Adrenal gland (tissue), 12 donors: ENCODE results near the gene RRP1. TPM values are rescaled to one million over a fixed set of nuclear protein-coding genes. Genes with fewer than 3 reads are reported as not detected.

Experiments used
- DNase-seq, 7 donors: peaks; one replicate each; pipeline ENCODE4 v3.0.0-alpha.2; 2019 to 2020
- H3K27ac ChIP-seq, 5 donors: fragments of 200-600 bp; sonication (generic) in 4 of 5; 1 replicate in 3 of 5; 2 replicates in 2 of 5; pipeline versions ENCODE4 v1.5.1 to v1.8.0; 2016 to 2020; ENCODE audit warnings: mild to moderate bottlenecking in 1 of 5
- H3K27me3 ChIP-seq: fragments of 200-600 bp; 2 replicates; pipeline ENCODE4 v1.8.0; 2021
- H3K36me3 ChIP-seq, 2 donors: fragments of 200-600 bp; replicated peaks in 1 of 2; 1 replicate in 1 of 2; 2 replicates in 1 of 2; pipeline versions ENCODE4 v1.5.1 to v1.8.0; 2018 to 2022
- H3K4me1 ChIP-seq, 2 donors: fragments of 200-600 bp; replicated peaks in 1 of 2; 1 replicate in 1 of 2; 2 replicates in 1 of 2; pipeline versions ENCODE4 v1.5.1 to v1.8.0; 2018 to 2021
- H3K4me3 ChIP-seq, 4 donors: fragments of 200-600 bp; sonication (generic) in 3 of 4; one replicate each; pipeline ENCODE4 v1.5.1; 2016 to 2018
- H3K9me3 ChIP-seq, 3 donors: fragments of 200-600 bp; sonication (generic) in 1 of 3; replicated peaks in 1 of 3; 1 replicate in 2 of 3; 2 replicates in 1 of 3; pipeline versions ENCODE4 v1.5.1 to v1.8.0; 2016 to 2021
- POLR2A ChIP-seq, 2 donors: fragments of 450-650 bp; IDR thresholded peaks; one replicate each; pipeline ENCODE4 v1.6.1; 2017; ENCODE audit warnings: antibody characterized with exemption in 2 of 2, mild to moderate bottlenecking in 2 of 2, moderate library complexity in 1 of 2
- WGBS, 4 donors: extraction: QIAGEN DNeasy Blood & Tissue Kit in 2 of 4; methylation state at CpG; one replicate each; pipeline versions ENCODE4 v1.1.5 to v1.1.7; 2013 to 2017; 5-methylcytosine and 5-hydroxymethylcytosine counted together
- intact Hi-C, 2 donors: fragments of 100-400 bp; cut with DNase I; formaldehyde crosslinking; loops; one replicate each; pipeline versions ENCODE4 v1.14.1 to v1.15.0; 2022 to 2023
- polyA plus RNA-seq, 3 donors: library from polyadenylated mRNA; stranded (reverse); fragments of 200-250 nt in 2 of 3; fragments of 350-450 nt in 1 of 3; fragmentation: Illumina TruSeq in 1 of 3; extraction: RNeasy Lipid Tissue Mini Kit (QIAGEN cat#74804) in 1 of 3; gene quantifications; one replicate each; pipeline ENCODE4 v1.2.3, GENCODE V29; 2013 to 2014
- total RNA-seq, 9 donors: library from RNA; depleted of rRNA in 4 of 9; stranded (reverse); fragments of >200 nt in 4 of 9; fragments of 120-200 nt in 1 of 9; fragmentation: NEBNext Ultra II Directional in 1 of 9; extraction: Animal tissue kit (Norgen Biotek cat#: 25700) in 1 of 9; gene quantifications; one replicate each; pipeline versions ENCODE4 v1.1.0 to v1.2.4, GENCODE V29; 2013 to 2023
- TF ChIP-seq, protein P1 (sequence below), 6 experiments: fragments of 450-650 bp in 4 of 6; fragments of 200-600 bp in 2 of 6; sonication (generic) in 1 of 6; IDR thresholded peaks; 1 replicate in 5 of 6; 2 replicates in 1 of 6; pipeline versions ENCODE4 v1.5.1 to v1.8.0; 2016 to 2021; ENCODE audit warnings: antibody characterized with exemption in 6 of 6, mild to moderate bottlenecking in 2 of 6, moderate library complexity in 1 of 6
- donor health status: healthy with polysubstance abuse.
- donor health status: Bipolar disorder and iron deficiency.
- donor health status: DM: yes; HTN: yes; CAD: no.
- donor health status: DM: no; HTN: no; CAD: no.
- donor health status: DM: no; HTN: no; CAD: no.
- donor health status: DM: yes; HTN: yes; CAD: no.

RRP1 gene
- total and polyA plus RNA-seq, 12 donors = 12.8 to 29.8 (median 19.8) TPM

DNA sequence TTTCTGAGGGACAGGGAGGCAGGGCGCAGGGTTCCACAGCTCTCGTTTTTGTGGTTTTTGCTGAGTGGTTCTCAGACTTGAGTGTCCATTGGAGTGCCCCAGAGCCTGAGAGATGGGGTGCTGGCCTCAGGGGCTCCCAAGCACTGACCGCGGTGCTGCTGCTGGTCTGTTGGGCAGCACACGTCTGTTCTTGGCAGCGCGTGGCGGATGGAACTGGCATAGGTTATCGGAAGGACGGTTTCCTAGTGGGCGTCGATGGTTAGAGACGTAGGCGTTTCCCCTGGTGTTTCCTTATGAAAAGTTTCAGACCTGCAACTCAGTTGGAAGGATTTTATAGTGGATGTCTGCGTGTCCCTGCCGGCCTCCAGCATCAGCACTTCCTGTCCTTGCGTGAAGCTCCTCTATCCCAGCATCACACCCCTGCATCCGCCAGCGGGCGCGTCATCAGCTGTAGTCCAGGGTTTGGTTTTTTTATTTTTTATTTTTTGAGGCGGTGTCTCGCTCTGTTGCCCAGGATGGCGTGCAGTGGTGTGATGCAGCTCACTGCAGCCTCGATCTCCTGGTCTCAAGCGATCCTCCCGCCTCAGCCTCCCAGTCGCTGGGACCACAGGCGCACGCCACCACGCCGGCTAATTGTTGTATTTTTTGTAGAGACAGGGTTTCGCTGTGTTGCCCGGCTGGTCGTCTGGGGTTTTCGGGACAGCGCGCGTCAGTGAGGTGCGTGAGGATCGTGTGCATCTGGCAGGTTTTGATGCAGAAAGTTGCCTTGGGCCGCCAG lies 11.8 kb downstream of the RRP1 start:
- peaks cover 0 to 78% of the 10 kb centered on the region in 2 donors for H3K36me3 ChIP-seq
- TF ChIP-seq POLR2A (IDR thresholded peaks at IDR 0.05) = no peak
- TF ChIP-seq, protein P1, sequence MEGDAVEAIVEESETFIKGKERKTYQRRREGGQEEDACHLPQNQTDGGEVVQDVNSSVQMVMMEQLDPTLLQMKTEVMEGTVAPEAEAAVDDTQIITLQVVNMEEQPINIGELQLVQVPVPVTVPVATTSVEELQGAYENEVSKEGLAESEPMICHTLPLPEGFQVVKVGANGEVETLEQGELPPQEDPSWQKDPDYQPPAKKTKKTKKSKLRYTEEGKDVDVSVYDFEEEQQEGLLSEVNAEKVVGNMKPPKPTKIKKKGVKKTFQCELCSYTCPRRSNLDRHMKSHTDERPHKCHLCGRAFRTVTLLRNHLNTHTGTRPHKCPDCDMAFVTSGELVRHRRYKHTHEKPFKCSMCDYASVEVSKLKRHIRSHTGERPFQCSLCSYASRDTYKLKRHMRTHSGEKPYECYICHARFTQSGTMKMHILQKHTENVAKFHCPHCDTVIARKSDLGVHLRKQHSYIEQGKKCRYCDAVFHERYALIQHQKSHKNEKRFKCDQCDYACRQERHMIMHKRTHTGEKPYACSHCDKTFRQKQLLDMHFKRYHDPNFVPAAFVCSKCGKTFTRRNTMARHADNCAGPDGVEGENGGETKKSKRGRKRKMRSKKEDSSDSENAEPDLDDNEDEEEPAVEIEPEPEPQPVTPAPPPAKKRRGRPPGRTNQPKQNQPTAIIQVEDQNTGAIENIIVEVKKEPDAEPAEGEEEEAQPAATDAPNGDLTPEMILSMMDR (IDR thresholded peaks at IDR 0.05) = no peak
- 95 to 97% (median 96%) methylated on average over 41 to 42 of the region's 42 CpGs for WGBS, 4 donors
- DNase-seq = no peak
- no peaks in the 10 kb centered on the region for H3K27me3 ChIP-seq
- H3K9me3 ChIP-seq = no peaks in the 10 kb centered on the region
- no peak overlapping the region for H3K4me3 ChIP-seq
- intact Hi-C loops = loop anchor here in 1 of 2 donors (10.0 kb wide), 1 partner anchor 144 kb away; no protein-coding TSS in a partner anchor
- H3K27ac ChIP-seq = no peak overlapping the region
- no peaks in the 10 kb centered on the region for H3K4me1 ChIP-seq

DNA sequence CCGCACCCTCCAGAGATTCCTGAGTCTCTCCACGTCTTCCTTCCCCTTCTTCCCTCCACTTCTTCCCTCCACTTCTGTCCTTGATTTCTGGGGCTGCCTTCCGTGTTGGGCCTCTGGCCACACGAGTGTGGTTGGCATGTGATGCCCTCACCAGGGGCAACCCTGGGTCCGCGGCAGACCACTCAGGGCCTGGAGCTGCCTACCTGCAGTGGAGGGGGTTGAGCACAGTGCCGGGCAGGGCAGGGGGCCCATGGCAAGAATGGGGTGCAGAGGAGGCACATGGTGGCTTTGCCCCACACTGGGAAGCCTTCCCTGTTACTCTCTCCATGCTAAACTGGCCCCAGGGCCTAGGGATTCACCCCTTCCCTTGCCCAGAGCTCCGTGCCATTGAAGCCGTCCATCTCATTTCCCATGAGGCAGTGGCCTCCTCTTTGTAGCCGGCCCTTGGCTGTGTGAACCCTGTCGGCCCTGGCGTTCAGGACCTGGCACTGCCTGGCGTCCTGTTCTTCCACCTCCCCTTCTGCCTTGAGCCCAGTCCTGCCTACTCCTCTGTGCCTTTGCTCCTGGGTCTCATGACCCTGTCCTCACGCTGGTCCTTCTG lies 13.4 kb downstream of the RRP1 start:
- no peak overlapping the region for H3K4me3 ChIP-seq
- H3K27ac ChIP-seq = no peak overlapping the region
- DNase-seq = no peak
- TF ChIP-seq, protein P1 (IDR thresholded peaks at IDR 0.05) = no peak
- TF ChIP-seq POLR2A (IDR thresholded peaks at IDR 0.05) = no peak
- H3K9me3 ChIP-seq = no peaks in the 10 kb centered on the region
- WGBS, 4 donors = 86 to 94% (median 89%) methylated on average over 9 to 14 of the region's 14 CpGs
- H3K4me1 ChIP-seq = no peaks in the 10 kb centered on the region
- H3K36me3 ChIP-seq = peaks cover 0 to 62% of the 10 kb centered on the region in 2 donors
- intact Hi-C loops = loop anchor here in 1 of 2 donors (10.0 kb wide), 1 partner anchor 142 kb away; no protein-coding TSS in a partner anchor
- no peaks in the 10 kb centered on the region for H3K27me3 ChIP-seq

DNA sequence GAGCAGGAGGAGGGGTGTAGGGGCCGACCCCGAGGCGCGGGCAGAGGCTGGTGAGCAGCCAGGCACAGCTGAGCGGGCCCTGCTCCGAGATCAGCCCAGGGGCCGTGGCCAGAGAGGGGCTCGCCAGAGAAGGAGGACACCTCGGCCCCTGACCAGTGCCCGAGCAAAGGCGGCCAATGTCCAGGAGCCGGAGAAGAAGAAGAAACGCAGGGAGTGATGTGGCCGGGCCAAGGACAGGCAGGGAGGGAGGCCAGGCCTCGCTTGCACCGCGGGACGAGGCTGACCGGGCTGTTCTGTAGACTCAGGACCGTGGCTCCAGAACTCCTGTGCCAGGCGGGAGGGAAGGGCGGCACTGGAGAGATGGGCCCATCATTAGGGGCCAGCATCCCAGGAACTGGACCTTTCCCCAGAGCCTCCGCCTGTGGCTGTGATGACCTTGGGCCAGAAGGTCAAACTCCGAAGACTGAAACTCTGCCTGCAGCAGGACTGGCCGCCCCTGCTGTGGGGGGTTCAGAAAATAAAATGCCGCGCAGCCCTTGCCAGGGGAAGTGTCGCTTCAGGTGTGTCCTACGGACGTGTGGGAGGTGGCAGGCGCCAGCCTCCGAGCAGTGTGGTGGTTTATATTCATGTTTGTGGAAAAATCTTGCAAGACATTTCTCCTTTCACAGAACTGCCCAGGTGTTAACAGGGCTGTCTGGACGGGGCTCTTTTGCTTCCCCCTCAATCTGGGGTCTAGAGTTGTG lies 14.4 kb downstream of the RRP1 start:
- H3K4me3 ChIP-seq = no peak overlapping the region
- TF ChIP-seq, protein P1 (IDR thresholded peaks at IDR 0.05) = no peak
- TF ChIP-seq POLR2A (IDR thresholded peaks at IDR 0.05) = no peak
- DNase-seq = no peak
- no peaks in the 10 kb centered on the region for H3K9me3 ChIP-seq
- H3K27ac ChIP-seq = no peak overlapping the region
- intact Hi-C loops = loop anchor here in 1 of 2 donors (10.0 kb wide), 1 partner anchor 141 kb away; no protein-coding TSS in a partner anchor
- H3K4me1 ChIP-seq = no peaks in the 10 kb centered on the region
- 75 to 88% (median 79%) methylated on average over 27 to 33 of the region's 33 CpGs for WGBS, 4 donors
- no peaks in the 10 kb centered on the region for H3K27me3 ChIP-seq
- peaks cover 0 to 53% of the 10 kb centered on the region in 2 donors for H3K36me3 ChIP-seq

DNA sequence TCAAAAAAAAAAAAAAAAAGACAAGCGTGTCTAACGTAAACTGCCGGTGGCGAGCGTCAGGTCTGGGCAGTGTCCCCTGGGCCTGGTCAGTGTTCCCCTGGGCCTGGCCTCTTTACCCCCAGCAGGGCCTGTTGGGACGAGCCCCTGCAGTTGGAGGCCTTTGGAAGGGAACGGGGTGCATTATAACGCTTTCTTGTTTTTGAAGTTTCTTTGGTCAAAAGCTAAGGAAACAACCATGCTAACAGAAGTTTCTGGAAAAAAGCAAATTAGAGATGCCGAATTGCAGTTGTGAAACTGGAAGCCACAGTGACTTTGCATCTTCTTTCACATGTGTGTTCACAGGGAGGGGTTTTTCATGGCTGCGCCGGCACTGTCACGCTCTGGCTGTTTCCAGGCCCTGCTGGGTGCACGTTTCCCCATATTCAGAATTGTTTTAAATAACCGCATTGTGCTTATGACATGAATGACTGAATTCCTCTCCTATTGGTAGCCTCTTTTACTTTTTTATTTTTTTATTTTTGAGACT lies 16.0 kb downstream of the RRP1 start:
- intact Hi-C loops = loop anchor here in 1 of 2 donors (10.0 kb wide), 1 partner anchor 139 kb away; no protein-coding TSS in a partner anchor
- 79 to 91% (median 86%) methylated on average over 14 of the region's 14 CpGs for WGBS, 4 donors
- TF ChIP-seq POLR2A (IDR thresholded peaks at IDR 0.05) = no peak
- TF ChIP-seq, protein P1 (IDR thresholded peaks at IDR 0.05) = no peak
- H3K27me3 ChIP-seq = no peaks in the 10 kb centered on the region
- no peak overlapping the region for H3K27ac ChIP-seq
- H3K9me3 ChIP-seq = no peaks in the 10 kb centered on the region
- no peak overlapping the region for H3K4me3 ChIP-seq
- H3K36me3 ChIP-seq = peaks cover 0 to 36% of the 10 kb centered on the region in 2 donors
- no peaks in the 10 kb centered on the region for H3K4me1 ChIP-seq
- DNase-seq = no peak
